Endothelial cell of umbilical vein (primary cell): ENCODE measurements around the gene MIGA1. TPM values are rescaled to one million over a fixed set of nuclear protein-coding genes. Genes with fewer than 3 reads are reported as not detected.

Experiments used
- BruUV-seq: library from RNA; stranded (reverse); fragments of 400-500 nt; replicated peaks from 2 replicates; lab custom pipeline; 2021; lab: Mats Ljungman, UMichigan
- CTCF ChIA-PET: fragments of 300-600, 350-600 bp; sonication (Branson Sonifier 250); formaldehyde crosslinking; loops from one replicate; lab custom pipeline; 2021; ENCODE audit warnings: antibody characterized with exemption, inconsistent platforms; lab: Charles Lee
- POLR2A ChIA-PET: fragments of 300-600, 350-600 bp; sonication (Branson Sonifier 250); formaldehyde crosslinking; loops from one replicate; lab custom pipeline; 2021; ENCODE audit warnings: antibody characterized with exemption, inconsistent platforms; lab: Charles Lee
- DNase-seq: peaks from one replicate; pipeline ENCODE4 v3.0.0-alpha.2; 2011; ENCODE audit warnings: low read depth, low spot score
- FAIRE-seq: peaks from 2 replicates; lab custom pipeline; 2011; peaks lifted over from hg19 to GRCh38; lab: Jason Lieb, UNC
- H2AFZ ChIP-seq: 2 replicates; pipeline ENCODE4 v1.6.0; 2012; ENCODE audit warnings: low read depth, low read length, control low read depth, inconsistent platforms
- H3K27ac ChIP-seq: 2 replicates; pipeline ENCODE4 v1.5.1; 2011; ENCODE audit warnings: low read depth, mild to moderate bottlenecking, control low read depth, low read length, moderate library complexity; ENCODE audit not compliant: insufficient read depth
- H3K27me3 ChIP-seq, 2 experiments: 2 replicates each; pipeline versions ENCODE4 v1.6.0 to v1.6.1; 2011; ENCODE audit warnings: low read length in 2 of 2, mixed read lengths in 1 of 2; ENCODE audit not compliant: control insufficient read depth in 2 of 2, insufficient read depth in 2 of 2
- H3K36me3 ChIP-seq, 2 experiments: 2 replicates in 1 of 2; 3 replicates in 1 of 2; pipeline ENCODE4 v1.5.1; 2011; ENCODE audit warnings: low read length in 2 of 2, mild to moderate bottlenecking in 1 of 2, moderate library complexity in 1 of 2; ENCODE audit not compliant: control insufficient read depth in 2 of 2, insufficient read depth in 2 of 2; ENCODE audit errors: extremely low read depth in 1 of 2
- H3K4me1 ChIP-seq: 3 replicates; pipeline ENCODE4 v1.5.1; 2011; ENCODE audit warnings: mild to moderate bottlenecking, low read length; ENCODE audit not compliant: control insufficient read depth, insufficient read depth; ENCODE audit errors: extremely low read depth
- H3K4me2 ChIP-seq: 2 replicates; pipeline ENCODE4 v1.6.1; 2011; ENCODE audit warnings: low read length, control low read depth, mixed read lengths; ENCODE audit not compliant: insufficient read depth
- H3K4me3 ChIP-seq, 3 experiments: fragments of 200-600 bp in 1 of 3; sonication (generic), shearing (Covaris generic) in 1 of 3; replicated peaks in 1 of 3; 2 replicates each; pipeline ENCODE4 v1.5.1; 2011 to 2016; ENCODE audit warnings: control low read depth in 3 of 3, low read length in 3 of 3, mild to moderate bottlenecking in 2 of 3, inconsistent platforms in 1 of 3, low read depth in 1 of 3, moderate library complexity in 1 of 3; ENCODE audit not compliant: insufficient read depth in 1 of 3
- H3K79me2 ChIP-seq: 2 replicates; pipeline ENCODE4 v1.6.0; 2012; ENCODE audit warnings: low read length, inconsistent platforms; ENCODE audit not compliant: control insufficient read depth, insufficient read depth
- H3K9ac ChIP-seq: replicated peaks from 2 replicates; pipeline ENCODE3; 2011; ENCODE audit warnings: low read length, control low read depth; ENCODE audit not compliant: insufficient read depth; ENCODE audit errors: extremely low read depth
- H3K9me1 ChIP-seq: replicated peaks from 3 replicates; pipeline ENCODE4 v1.6.0; 2011; ENCODE audit warnings: mild to moderate bottlenecking, low read length; ENCODE audit not compliant: control insufficient read depth, insufficient read depth; ENCODE audit errors: extremely low read depth
- H3K9me3 ChIP-seq: replicated peaks from 2 replicates; pipeline ENCODE4 v1.5.1; 2012; ENCODE audit warnings: low read length, inconsistent platforms; ENCODE audit not compliant: control insufficient read depth, insufficient read depth
- H4K20me1 ChIP-seq: replicated peaks from 2 replicates; pipeline ENCODE3; 2011; ENCODE audit warnings: mild to moderate bottlenecking, low read length; ENCODE audit not compliant: control insufficient read depth, insufficient read depth; ENCODE audit errors: extremely low read depth
- CTCF ChIP-seq, 2 donors: IDR thresholded peaks; 1 replicate in 1 of 2; 2 replicates in 1 of 2; pipeline ENCODE4 v1.5.1; 2011; ENCODE audit warnings: low read length in 2 of 2, mild to moderate bottlenecking in 2 of 2, moderate library complexity in 2 of 2, control low read depth in 1 of 2, inconsistent platforms in 1 of 2, low read depth in 1 of 2; ENCODE audit not compliant: insufficient read depth in 1 of 2; ENCODE audit errors: extremely low read depth in 1 of 2
- EZH2 ChIP-seq: IDR thresholded peaks from 2 replicates; pipeline ENCODE4 v1.6.1; 2012; ENCODE audit warnings: borderline replicate concordance, low read depth, mild to moderate bottlenecking, moderate library complexity, low read length, inconsistent platforms; ENCODE audit not compliant: severe bottlenecking
- FOS ChIP-seq: IDR thresholded peaks from 2 replicates; pipeline ENCODE4 v1.6.1; 2011; ENCODE audit warnings: mild to moderate bottlenecking, low read length, moderate library complexity, borderline replicate concordance; ENCODE audit not compliant: insufficient read depth
- GATA2 ChIP-seq: IDR thresholded peaks from 2 replicates; pipeline ENCODE4 v1.7.0; 2011; ENCODE audit warnings: low read depth, mild to moderate bottlenecking, moderate library complexity, mixed read lengths, low read length; ENCODE audit not compliant: insufficient read length, insufficient read depth
- JUN ChIP-seq: IDR thresholded peaks from 2 replicates; pipeline ENCODE4 v1.6.1; 2011; ENCODE audit warnings: borderline replicate concordance, low read depth; ENCODE audit not compliant: insufficient read length, insufficient read depth
- MYC ChIP-seq: IDR thresholded peaks from one replicate; pipeline ENCODE4 v1.6.1; 2011; ENCODE audit warnings: mild to moderate bottlenecking, low read depth, low read length
- POLR2A ChIP-seq: IDR thresholded peaks from 2 replicates; pipeline ENCODE4 v1.6.1; 2012; ENCODE audit warnings: low read depth, mild to moderate bottlenecking, control low read depth, low read length
- POLR2AphosphoS5 ChIP-seq: IDR thresholded peaks from 2 replicates; pipeline ENCODE4 v1.6.1; 2012; ENCODE audit warnings: low read depth, mild to moderate bottlenecking, control low read depth, low read length, moderate library complexity; ENCODE audit not compliant: insufficient read depth
- dilution Hi-C: fragments of 300-500 bp; cut with MboI; formaldehyde crosslinking; loops from one replicate; pipeline ENCODE4 v1.15.0; 2019; ENCODE audit warnings: low sequenced_read_pairs; ENCODE audit not compliant: extremely low pct_ligation_motif_present
- intact Hi-C: fragments of 100-400 bp; cut with micrococcal nuclease; formaldehyde crosslinking; loops from one replicate; pipeline ENCODE4 v1.10.0; 2022
- polyA plus RNA-seq, 4 experiments: library from polyadenylated mRNA; depleted of rRNA in 3 of 4; stranded (reverse) in 3 of 4; unstranded in 1 of 4; fragments of >200 nt; gene quantifications; 2 replicates each; pipeline versions ENCODE4 v1.2.1 to v1.2.3, GENCODE V29; 2011 to 2012; ENCODE audit warnings: missing spikeins in 1 of 4
- total RNA-seq: library from RNA; stranded (reverse); gene quantifications from 2 replicates; pipeline ENCODE4 v1.2.3, GENCODE V29; 2021
- TF ChIP-seq, protein P1 (sequence below): IDR thresholded peaks from 2 replicates; pipeline ENCODE4 v1.6.1; 2011; ENCODE audit not compliant: insufficient read depth, insufficient read length

Gene MIGA1
- total and polyA plus RNA-seq, 2 donors (not counting 3 experiments of a cell fraction or from before 2014, with no cell fraction given), result 2.8 to 14.6 TPM

DNA sequence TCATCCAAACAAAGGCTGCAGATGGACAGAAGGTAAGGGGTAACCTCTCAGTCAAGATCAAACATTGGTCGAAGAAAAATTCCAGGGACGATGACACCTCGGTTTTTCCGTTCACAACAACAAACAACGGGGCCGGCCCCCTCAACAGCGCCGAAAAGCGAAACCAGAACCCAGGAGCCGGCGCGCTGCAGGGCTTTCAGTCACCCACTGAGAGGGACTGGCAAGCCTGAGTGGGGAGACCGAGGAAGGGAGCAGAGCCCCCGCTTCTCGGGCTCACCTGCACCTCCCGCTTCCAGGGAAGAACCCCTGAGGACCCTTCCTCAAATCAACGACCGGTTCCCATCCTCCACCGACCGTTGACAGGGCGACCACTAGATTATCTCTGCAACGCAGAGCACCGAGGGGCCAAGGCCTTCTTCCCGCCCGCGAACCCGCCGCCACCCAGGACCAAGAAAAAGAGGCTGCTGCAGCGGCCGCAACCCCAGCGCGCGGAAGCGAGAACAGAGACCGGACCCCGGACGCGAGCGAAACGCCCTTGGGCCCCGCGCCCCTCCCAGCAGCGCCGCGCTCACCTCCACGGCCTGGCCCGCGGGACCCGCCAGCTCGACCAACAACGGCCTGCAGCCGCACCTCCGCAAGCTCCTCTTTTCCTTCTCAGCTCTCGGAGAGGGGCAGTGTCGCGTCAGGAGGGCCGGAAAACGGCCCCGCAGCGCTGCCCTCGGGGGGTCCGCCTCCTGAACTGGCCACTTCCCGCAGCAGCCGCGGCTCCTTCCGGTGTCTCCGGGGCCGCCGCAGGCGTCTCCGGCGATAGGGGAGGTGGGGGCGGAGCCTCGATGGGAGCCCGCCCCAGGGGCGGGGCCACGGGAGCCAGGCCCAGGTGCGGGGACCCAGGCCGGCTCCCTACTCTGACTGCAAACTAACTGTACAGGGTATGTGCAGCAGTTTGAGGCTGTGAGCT, 20.1 kb upstream of the MIGA1 start, which contains the start of gene USP33:
TSS of gene USP33 (minus strand) at position 782 of the 958 bp plus-strand sequence. CDS start 18,155 bp downstream, outside the sequence.
- H3K9me1 ChIP-seq, result no peaks in the 10 kb centered on the region
- intact Hi-C loops (loop anchor here (2.0 kb wide), 1 partner anchor 77 kb away; the partner anchor contains the start of gene ZZZ3), dilution Hi-C loops (no loop called here)
- no TSS peak for BruUV-seq
- H3K9ac ChIP-seq, result peak within 1 kb of the TSS; percentile 86
- H3K9me3 ChIP-seq, result no peaks in the 10 kb centered on the region
- POLR2A ChIA-PET, result no interaction called here
- FAIRE-seq (peak; percentile 64), DNase-seq (peak; percentile 79)
- peaks cover 45% of the 10 kb centered on the region for H3K79me2 ChIP-seq
- H3K4me2 ChIP-seq, result peak within 1 kb of the TSS; percentile 100
- TF ChIP-seq GATA2 (peak; percentile 14), MYC (no peak), POLR2AphosphoS5 (peak; percentile 78), POLR2A (peak; percentile 60)
- no peaks in the 10 kb centered on the region for H3K27me3 ChIP-seq
- H3K4me3 ChIP-seq, result peak within 1 kb of the TSS; percentile 45 to 88 (median 85)
- CTCF ChIA-PET, result interaction anchor here (1.1 to 1.8 kb wide), 3 partner anchors 21 to 141 kb away, joined by 3 to 7 read pairs (median 4); partner anchors contain the start of gene MIGA1
- peak within 1 kb of the TSS; percentile 70 for H2AFZ ChIP-seq
- H3K27ac ChIP-seq, result peak within 1 kb of the TSS; percentile 51
- no peaks in the 10 kb centered on the region for H3K36me3 ChIP-seq
- peaks cover 18% of the 10 kb centered on the region for H3K4me1 ChIP-seq
- peaks cover 14% of the 10 kb centered on the region for H4K20me1 ChIP-seq

GRCh38 chr1:77762072-77762476, 17.4 kb upstream of the MIGA1 start:
- no peaks in the 10 kb centered on the region for H3K27me3 ChIP-seq
- peaks cover 21% of the 10 kb centered on the region for H3K79me2 ChIP-seq
- no peak overlapping the region for H2AFZ ChIP-seq
- intact Hi-C loops (no loop called here), dilution Hi-C loops (no loop called here)
- no peaks in the 10 kb centered on the region for H3K9me1 ChIP-seq
- no peak overlapping the region for H3K27ac ChIP-seq
- H3K4me2 ChIP-seq, result no peak overlapping the region
- POLR2A ChIA-PET, result no interaction called here
- CTCF ChIA-PET, result interaction anchor here (1.0 kb wide), 1 partner anchor 14 kb away, joined by 3 read pairs; no protein-coding TSS in a partner anchor
- peak; percentile 43 for TF ChIP-seq JUN
- TF ChIP-seq, protein P1, sequence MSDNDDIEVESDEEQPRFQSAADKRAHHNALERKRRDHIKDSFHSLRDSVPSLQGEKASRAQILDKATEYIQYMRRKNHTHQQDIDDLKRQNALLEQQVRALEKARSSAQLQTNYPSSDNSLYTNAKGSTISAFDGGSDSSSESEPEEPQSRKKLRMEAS, result no peak
- TF ChIP-seq POLR2A, result no peak
- TF ChIP-seq CTCF (IDR thresholded peaks at IDR 0.05; ENCODE audit: extremely low read depth in 1 of 2, insufficient read depth in 1 of 2, low read depth in 1 of 2, low read length in 2 of 2), result no peak
- TF ChIP-seq FOS, result peak; percentile 87
- peak; percentile 45 for TF ChIP-seq GATA2
- TF ChIP-seq POLR2AphosphoS5, result no peak
- TF ChIP-seq EZH2, result no peak
- TF ChIP-seq MYC, result no peak
- DNase-seq (peak; percentile 29), FAIRE-seq (no peak)
- no peaks in the 10 kb centered on the region for H3K9me3 ChIP-seq
- no peaks in the 10 kb centered on the region for H3K36me3 ChIP-seq
- H3K9ac ChIP-seq, result no peak overlapping the region
- BruUV-seq, result no TSS peak
- H3K4me3 ChIP-seq, result no peak overlapping the region
- H3K4me1 ChIP-seq, result peaks cover 18% of the 10 kb centered on the region
- peaks cover 8% of the 10 kb centered on the region for H4K20me1 ChIP-seq
